CD14-positive monocyte (primary cell): ENCODE results near the gene DEPDC1B. TPM values are rescaled to one million over a fixed set of nuclear protein-coding genes. Genes with fewer than 3 reads are reported as not detected.
A peak's percentile ranks its signal among the peaks of the same experiment; 100 is the strongest.
"Not testable (repeated sequence)": the region's sequence is repeated elsewhere in the genome, so short reads cannot be mapped to it uniquely, and the experiment has no call there.

Source experiments
- DNase-seq, 3 donors: peaks; one replicate each; pipeline ENCODE4 v3.0.0-alpha.2; 2011 to 2022
- H2AFZ ChIP-seq: 2 replicates; pipeline ENCODE4 v1.6.0; 2012; ENCODE audit warnings: mild to moderate bottlenecking, low read depth, low read length, inconsistent platforms; ENCODE audit not compliant: insufficient read depth, poor library complexity, severe bottlenecking
- H3K27ac ChIP-seq, 2 donors: 1 replicate in 1 of 2; 2 replicates in 1 of 2; pipeline ENCODE4 v1.5.1; 2012 to 2013; ENCODE audit warnings: low read length in 2 of 2, control low read depth in 1 of 2, inconsistent platforms in 1 of 2, low read depth in 1 of 2, mild to moderate bottlenecking in 1 of 2
- H3K27me3 ChIP-seq, 2 donors: one replicate each; pipeline versions ENCODE4 v1.6.0 to v1.6.1; 2011 to 2013; ENCODE audit warnings: low read length in 2 of 2; ENCODE audit not compliant: control insufficient read depth in 2 of 2, insufficient read depth in 2 of 2
- H3K36me3 ChIP-seq, 2 donors: replicated peaks in 1 of 2; 1 replicate in 1 of 2; 2 replicates in 1 of 2; pipeline versions ENCODE4 v1.5.1 to v1.6.1; 2012 to 2013; ENCODE audit warnings: low read length in 2 of 2, control low read depth in 1 of 2, inconsistent platforms in 1 of 2, mild to moderate bottlenecking in 1 of 2; ENCODE audit not compliant: insufficient read depth in 2 of 2, control insufficient read depth in 1 of 2
- H3K4me1 ChIP-seq, 2 donors: 1 replicate in 1 of 2; 2 replicates in 1 of 2; pipeline versions ENCODE4 v1.5.1 to v1.6.1; 2012 to 2013; ENCODE audit warnings: low read length in 2 of 2, control low read depth in 1 of 2, inconsistent platforms in 1 of 2, mild to moderate bottlenecking in 1 of 2, moderate library complexity in 1 of 2; ENCODE audit not compliant: insufficient read depth in 2 of 2, control insufficient read depth in 1 of 2
- H3K4me2 ChIP-seq: replicated peaks from 2 replicates; pipeline ENCODE3; 2012; ENCODE audit warnings: low read length, moderate library complexity, mild to moderate bottlenecking; ENCODE audit not compliant: poor library complexity, severe bottlenecking; ENCODE audit errors: extremely low read depth
- H3K4me3 ChIP-seq, 3 experiments: fragments of 200-600 bp in 1 of 3; sonication (generic) in 1 of 3; replicated peaks in 1 of 3; 1 replicate in 2 of 3; 2 replicates in 1 of 3; pipeline ENCODE4 v1.5.1; 2011 to 2013; ENCODE audit warnings: low read length in 3 of 3, mild to moderate bottlenecking in 3 of 3, control low read depth in 2 of 3, low read depth in 2 of 3, inconsistent platforms in 1 of 3, moderate library complexity in 1 of 3
- H3K79me2 ChIP-seq: 2 replicates; pipeline ENCODE4 v1.6.0; 2012; ENCODE audit warnings: mild to moderate bottlenecking, control low read depth, inconsistent platforms, low read length, moderate library complexity; ENCODE audit not compliant: insufficient read depth
- H3K9ac ChIP-seq: 2 replicates; pipeline ENCODE4 v1.6.0; 2017; ENCODE audit warnings: low read length, mild to moderate bottlenecking; ENCODE audit not compliant: insufficient read depth, poor library complexity, severe bottlenecking
- H3K9me3 ChIP-seq, 2 donors: replicated peaks in 1 of 2; 1 replicate in 1 of 2; 2 replicates in 1 of 2; pipeline versions ENCODE4 v1.5.1 to v1.6.1; 2012 to 2013; ENCODE audit warnings: low read length in 2 of 2, control low read depth in 1 of 2; ENCODE audit not compliant: control insufficient read depth in 1 of 2, insufficient read depth in 1 of 2
- H4K20me1 ChIP-seq: 2 replicates; pipeline ENCODE4 v1.6.0; 2012; ENCODE audit warnings: mild to moderate bottlenecking, low read length, control low read depth, moderate library complexity; ENCODE audit not compliant: insufficient read depth
- H3K27ac Mint-ChIP-seq, 7 donors: one replicate each; pipeline ENCODE4 v1.8.0; 2020; ENCODE audit warnings: mild to moderate bottlenecking in 7 of 7, mixed read lengths in 7 of 7, moderate library complexity in 6 of 7, inconsistent platforms in 2 of 7
- H3K27me3 Mint-ChIP-seq, 3 donors: one replicate each; pipeline ENCODE4 v1.8.0; 2021 to 2022; ENCODE audit warnings: low read depth in 3 of 3, mild to moderate bottlenecking in 3 of 3, mixed read lengths in 3 of 3, moderate library complexity in 3 of 3, inconsistent platforms in 1 of 3
- H3K36me3 Mint-ChIP-seq, 2 donors: one replicate each; pipeline ENCODE4 v1.8.0; 2020; ENCODE audit warnings: mixed read lengths in 2 of 2, inconsistent platforms in 1 of 2, mild to moderate bottlenecking in 1 of 2
- H3K4me1 Mint-ChIP-seq: one replicate; pipeline ENCODE4 v1.8.0; 2020; ENCODE audit warnings: mild to moderate bottlenecking, mixed read lengths
- H3K4me3 Mint-ChIP-seq, 2 donors: one replicate each; pipeline ENCODE4 v1.8.0; 2020; ENCODE audit warnings: mild to moderate bottlenecking in 2 of 2, mixed read lengths in 2 of 2, moderate library complexity in 1 of 2
- H3K9me3 Mint-ChIP-seq, 7 donors: one replicate each; pipeline ENCODE4 v1.8.0; 2020 to 2022; ENCODE audit warnings: mixed read lengths in 7 of 7, mild to moderate bottlenecking in 6 of 7, moderate library complexity in 6 of 7, inconsistent platforms in 2 of 7
- WGBS: methylation state at CpG from one replicate; pipeline ENCODE4 v1.1.5; 2013; ENCODE audit warnings: missing lambda C conversion rate; ENCODE audit not compliant: insufficient coverage; 5-methylcytosine and 5-hydroxymethylcytosine counted together
- intact Hi-C, 2 donors: fragments of 100-400 bp; cut with micrococcal nuclease; formaldehyde crosslinking; loops; one replicate each; pipeline versions ENCODE4 v1.15.0 to v1.15.1; 2023
- polyA plus RNA-seq, 3 donors: library from polyadenylated mRNA; depleted of rRNA in 1 of 3; unstranded in 2 of 3; stranded (reverse) in 1 of 3; fragments of 300-500 nt in 2 of 3; fragments of >200 nt in 1 of 3; fragmentation: Illumina TruSeq in 2 of 3; gene quantifications; 1 replicate in 2 of 3; 2 replicates in 1 of 3; pipeline ENCODE4 v1.2.3, GENCODE V29; 2012 to 2021
- TF ChIP-seq, protein P1 (sequence below): fragments of 200-600 bp; IDR thresholded peaks from one replicate; pipeline ENCODE4 v1.8.0; 2022; ENCODE audit warnings: antibody characterized with exemption, mild to moderate bottlenecking

Gene DEPDC1B
- polyA plus RNA-seq, 3 donors, result 0.11 to 0.56 (median 0.14) TPM

- 100% methylated on average over 2 of the region's 4 CpGs for WGBS
- intact Hi-C loops, result no loop called here
- Histone ChIP-seq H3K79me2 (no peaks in the 10 kb centered on the region), H3K36me3 (peaks cover 0 to 12% of the 10 kb centered on the region in 2 donors), H3K4me3 (no peak overlapping the region), H3K27ac (no peak overlapping the region), H2AFZ (no peak overlapping the region), H3K27me3 (no peaks in the 10 kb centered on the region), H4K20me1 (no peaks in the 10 kb centered on the region), H3K4me1 (peaks cover 9 to 11% of the 10 kb centered on the region in 2 donors), H3K4me2 (no peak overlapping the region), H3K9me3 (no peaks in the 10 kb centered on the region), H3K9ac (no peak overlapping the region)
- Mint-ChIP-seq H3K27me3 (no peaks in the 10 kb centered on the region), H3K4me1 (peaks cover 16% of the 10 kb centered on the region), H3K36me3 (peaks cover 8 to 21% of the 10 kb centered on the region in 2 donors), H3K27ac (peak overlapping the region in 1 of 7 donors; percentile 15), H3K9me3 (peaks cover 0 to 4% (median 0%) of the 10 kb centered on the region in 7 donors), H3K4me3 (no peak overlapping the region)
- TF ChIP-seq, protein P1, sequence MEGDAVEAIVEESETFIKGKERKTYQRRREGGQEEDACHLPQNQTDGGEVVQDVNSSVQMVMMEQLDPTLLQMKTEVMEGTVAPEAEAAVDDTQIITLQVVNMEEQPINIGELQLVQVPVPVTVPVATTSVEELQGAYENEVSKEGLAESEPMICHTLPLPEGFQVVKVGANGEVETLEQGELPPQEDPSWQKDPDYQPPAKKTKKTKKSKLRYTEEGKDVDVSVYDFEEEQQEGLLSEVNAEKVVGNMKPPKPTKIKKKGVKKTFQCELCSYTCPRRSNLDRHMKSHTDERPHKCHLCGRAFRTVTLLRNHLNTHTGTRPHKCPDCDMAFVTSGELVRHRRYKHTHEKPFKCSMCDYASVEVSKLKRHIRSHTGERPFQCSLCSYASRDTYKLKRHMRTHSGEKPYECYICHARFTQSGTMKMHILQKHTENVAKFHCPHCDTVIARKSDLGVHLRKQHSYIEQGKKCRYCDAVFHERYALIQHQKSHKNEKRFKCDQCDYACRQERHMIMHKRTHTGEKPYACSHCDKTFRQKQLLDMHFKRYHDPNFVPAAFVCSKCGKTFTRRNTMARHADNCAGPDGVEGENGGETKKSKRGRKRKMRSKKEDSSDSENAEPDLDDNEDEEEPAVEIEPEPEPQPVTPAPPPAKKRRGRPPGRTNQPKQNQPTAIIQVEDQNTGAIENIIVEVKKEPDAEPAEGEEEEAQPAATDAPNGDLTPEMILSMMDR, result no peak
- no peak for DNase-seq
Measured at GRCh38 chr5:60594715-60595477, 105.1 kb downstream of the DEPDC1B start.

DNA sequence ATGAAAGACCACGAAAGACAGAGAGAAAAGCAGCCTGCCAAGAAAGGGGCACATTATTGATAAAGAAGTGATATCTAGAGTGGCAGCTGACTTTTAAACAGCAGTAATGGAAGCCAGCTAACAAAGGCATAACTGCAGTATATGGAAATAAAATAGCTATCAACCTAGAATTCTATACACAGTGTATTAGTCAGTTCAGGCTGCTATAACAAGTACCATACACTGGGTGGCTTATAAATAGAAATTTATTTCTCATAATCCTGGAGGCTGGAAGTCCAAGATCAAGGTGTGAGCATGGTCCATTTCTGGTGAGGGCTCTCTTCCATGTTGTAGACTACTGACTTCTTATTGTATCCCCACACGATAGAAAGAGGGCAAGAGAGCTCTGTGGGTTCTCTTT, 109.8 kb downstream of the DEPDC1B start:
- intact Hi-C loops, result no loop called here
- no peak overlapping the region for H3K4me2 ChIP-seq
- no peaks in the 10 kb centered on the region for H3K4me1 ChIP-seq
- DNase-seq, result no peak
- Mint-ChIP-seq H3K27me3 (no peaks in the 10 kb centered on the region), H3K4me1 (no peaks in the 10 kb centered on the region), H3K4me3 (no peak overlapping the region), H3K9me3 (peaks cover 0 to 4% (median 0%) of the 10 kb centered on the region in 7 donors), H3K36me3 (peaks cover 6 to 22% of the 10 kb centered on the region in 2 donors), H3K27ac (no peak overlapping the region)
- WGBS, result no CpG with 5 or more reads among the region's 2 CpGs
- H3K27me3 ChIP-seq, result no peaks in the 10 kb centered on the region
- H3K9me3 ChIP-seq, result no peaks in the 10 kb centered on the region
- peaks cover 0 to 7% of the 10 kb centered on the region in 2 donors for H3K36me3 ChIP-seq
- no peaks in the 10 kb centered on the region for H3K79me2 ChIP-seq
- no peak overlapping the region for H3K9ac ChIP-seq
- TF ChIP-seq, protein P1, result no peak
- no peak overlapping the region for H3K27ac ChIP-seq
- no peak overlapping the region for H2AFZ ChIP-seq
- H4K20me1 ChIP-seq, result no peaks in the 10 kb centered on the region
- no peak overlapping the region for H3K4me3 ChIP-seq

DNA sequence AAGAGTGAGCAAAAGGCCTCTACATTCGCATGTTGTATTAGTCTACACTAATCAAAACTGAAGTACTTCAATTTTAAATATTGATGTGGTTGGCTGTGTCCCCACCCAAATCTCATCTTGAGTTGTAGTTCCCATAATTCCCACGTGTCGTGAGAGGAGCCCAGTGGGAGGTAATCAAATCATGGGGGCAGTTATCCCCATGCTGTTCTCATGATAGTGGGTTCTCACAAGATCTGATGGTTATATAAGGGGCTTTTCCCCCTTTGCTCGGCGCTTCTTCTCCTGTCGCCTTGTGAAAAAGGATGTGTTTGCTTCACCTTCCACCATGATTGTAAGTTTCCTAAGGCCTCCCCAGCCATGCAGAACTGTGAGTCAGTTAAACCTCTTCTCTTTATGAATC, 112.7 kb downstream of the DEPDC1B start:
- H3K79me2 ChIP-seq, H3K27me3 Mint-ChIP-seq, H3K4me1 Mint-ChIP-seq, H3K36me3 ChIP-seq, DNase-seq, intact Hi-C loops, H3K9ac ChIP-seq, H3K4me3 ChIP-seq, H3K9me3 Mint-ChIP-seq, H3K4me1 ChIP-seq, H3K4me2 ChIP-seq, H3K27ac Mint-ChIP-seq, H2AFZ ChIP-seq, H3K36me3 Mint-ChIP-seq, H4K20me1 ChIP-seq, H3K9me3 ChIP-seq, H3K27ac ChIP-seq, H3K27me3 ChIP-seq, H3K4me3 Mint-ChIP-seq: not testable (repeated sequence)
- WGBS, result no CpG with 5 or more reads among the region's 6 CpGs
